K562 (cell line): ENCODE data around the gene LAMB2. TPM values are rescaled to one million over a fixed set of nuclear protein-coding genes. Genes with fewer than 3 reads are reported as not detected.

Experiments
- ATF7 ChIP-seq: fragments of 450-650 bp; IDR thresholded peaks from 2 replicates; pipeline ENCODE4 v1.7.1; 2014; ENCODE audit warnings: mild to moderate bottlenecking, moderate library complexity
- C11orf30 ChIP-seq: fragments of 450-650 bp; IDR thresholded peaks from 2 replicates; pipeline ENCODE4 v1.6.1; 2016; ENCODE audit warnings: low read depth, mild to moderate bottlenecking
- CBFB ChIP-seq: sonication (generic); formaldehyde crosslinking; IDR thresholded peaks from 2 replicates; pipeline ENCODE4 v1.4.0; 2020; ENCODE audit warnings: mild to moderate bottlenecking, missing genetic modification reagents
- EP400 ChIP-seq: fragments of 450-650 bp; IDR thresholded peaks from 2 replicates; pipeline ENCODE4 v1.6.1; 2017; ENCODE audit warnings: antibody characterized with exemption, mild to moderate bottlenecking, moderate library complexity
- FOXA3 ChIP-seq, 2 experiments: fragments of 450-650 bp in 1 of 2; sonication (generic) in 1 of 2; formaldehyde crosslinking; IDR thresholded peaks in 1 of 2; conservative IDR thresholded peaks in 1 of 2; 2 replicates each; pipeline versions ENCODE4 v1.4.0 to v1.8.0; 2020 to 2022; ENCODE audit warnings: mild to moderate bottlenecking in 2 of 2, missing genetic modification reagents in 1 of 2
- JUND ChIP-seq, 2 experiments: IDR thresholded peaks; 2 replicates in 1 of 2; 3 replicates in 1 of 2; pipeline ENCODE4 v1.6.1; 2011; ENCODE audit warnings: borderline replicate concordance in 2 of 2, low read depth in 2 of 2, low read length in 2 of 2, improper control_type of control experiment in 1 of 2, missing biosample characterization in 1 of 2, missing genetic modification characterization in 1 of 2, missing genetic modification reagents in 1 of 2
- KDM1A ChIP-seq, 2 experiments: fragments of 450-650 bp; IDR thresholded peaks; 2 replicates each; pipeline ENCODE4 v1.6.1; 2016; ENCODE audit warnings: mild to moderate bottlenecking in 2 of 2
- KDM5B ChIP-seq: fragments of 200-600 bp; sonication (generic); IDR thresholded peaks from 2 replicates; pipeline ENCODE4 v1.6.1; 2012; ENCODE audit warnings: low read depth, mild to moderate bottlenecking, moderate library complexity, low read length, control low read depth, inconsistent platforms; ENCODE audit not compliant: insufficient replicate concordance
- MEF2D ChIP-seq: conservative IDR thresholded peaks from 2 replicates; pipeline ENCODE4 v1.6.1; 2016; ENCODE audit warnings: low read depth, missing genetic modification characterization, missing compliant biosample characterization
- MTA3 ChIP-seq: fragments of 450-650 bp; formaldehyde crosslinking; IDR thresholded peaks from 2 replicates; pipeline ENCODE4 v1.6.1; 2017; ENCODE audit warnings: mild to moderate bottlenecking, borderline replicate concordance
- POLR2A ChIP-seq: fragments of 450-650 bp; conservative IDR thresholded peaks from 2 replicates; pipeline ENCODE4 v1.6.1; 2016
- polyA plus RNA-seq, 8 experiments: library from polyadenylated mRNA; depleted of rRNA in 4 of 8; stranded (reverse) in 5 of 8; unstranded in 3 of 8; fragments of >200 nt; fragmentation: Nextera tagmentation in 2 of 8; fragmentation: Illumina TruSeq in 1 of 8; extraction: Ambion mirVana in 2 of 8; extraction: Trizol in 1 of 8; gene quantifications; 2 replicates each; pipeline versions ENCODE4 v1.2.1 to v1.2.3, GENCODE V29; 2011 to 2014; ENCODE audit warnings: inconsistent platforms in 1 of 8, missing spikeins in 1 of 8
- total RNA-seq, 7 experiments: library from RNA; depleted of rRNA in 6 of 7; stranded (reverse); fragments of >200 nt in 6 of 7; fragmentation: Illumina TruSeq in 2 of 7; extraction: Trizol in 2 of 7; gene quantifications; 2 replicates each; pipeline versions ENCODE4 v1.2.1 to v1.2.3, GENCODE V29; 2011 to 2021; ENCODE audit warnings: low replicate concordance in 1 of 7
- TF ChIP-seq, protein P1 (sequence below): fragments of 450-650 bp; IDR thresholded peaks from 2 replicates; pipeline ENCODE4 v1.6.1; 2016; ENCODE audit warnings: mild to moderate bottlenecking, moderate library complexity
- TF ChIP-seq, protein P2 (sequence below): fragments of 200-800 bp; sonication (Bioruptor generic); IDR thresholded peaks from 2 replicates; pipeline ENCODE4 v1.6.1; 2017; ENCODE audit warnings: missing genetic modification characterization, missing compliant biosample characterization

The LAMB2 gene
- total and polyA plus RNA-seq, 9 of the 15 experiments (the other 6 are each of a cell fraction or from before 2014, with no cell fraction given): 1.4 to 26.0 (median 16.2) TPM

DNA sequence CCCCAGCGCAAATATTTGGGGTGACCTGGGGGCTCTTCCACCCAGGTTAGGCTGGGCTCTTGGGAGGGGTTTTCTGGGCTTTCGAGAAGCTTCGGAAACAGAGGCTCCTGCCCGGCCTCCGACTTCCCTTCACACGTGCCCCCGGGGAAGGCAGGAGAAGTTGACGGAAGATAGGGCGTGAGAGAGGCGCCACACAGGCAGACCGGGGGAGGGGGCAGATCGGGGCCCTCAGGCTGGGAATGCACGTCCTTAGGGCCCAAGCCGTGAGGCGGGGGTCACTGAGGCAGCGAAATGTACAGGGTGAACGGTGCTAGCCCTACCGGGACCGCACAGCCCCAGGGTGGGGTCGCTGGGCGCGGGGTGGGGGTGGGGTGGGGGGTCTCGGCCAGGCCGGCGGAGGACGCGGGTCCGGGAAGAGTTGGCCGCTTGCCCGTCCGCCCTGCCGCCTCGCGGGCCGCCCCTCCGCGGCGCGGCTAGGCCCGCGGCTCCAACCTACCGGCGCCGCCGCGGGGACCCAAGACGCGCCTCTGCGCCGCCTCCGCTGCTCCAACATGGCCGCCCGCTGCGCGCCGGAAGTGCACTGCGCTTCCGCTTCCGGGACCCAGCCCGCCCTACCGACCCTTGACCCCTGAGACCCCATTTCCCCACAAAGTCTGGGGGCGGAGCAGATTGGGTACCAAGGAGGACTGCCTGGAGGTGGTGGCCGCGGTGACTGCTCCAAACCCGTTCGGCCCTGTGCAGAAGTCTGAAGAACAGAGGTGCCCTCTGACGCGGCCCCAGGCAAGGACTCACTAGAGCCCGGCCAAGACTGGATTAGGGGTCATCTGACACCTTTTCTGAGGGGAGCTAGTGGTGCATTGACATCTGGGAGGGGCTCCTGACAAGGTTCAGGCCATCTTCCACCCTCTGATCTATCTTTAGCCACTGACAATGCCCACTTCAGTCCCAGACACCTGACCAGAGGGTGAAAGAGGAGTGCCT is 33.2 kb upstream of the LAMB2 start, which contains the start of gene CCDC71 (continued):
- TF ChIP-seq, protein P1, sequence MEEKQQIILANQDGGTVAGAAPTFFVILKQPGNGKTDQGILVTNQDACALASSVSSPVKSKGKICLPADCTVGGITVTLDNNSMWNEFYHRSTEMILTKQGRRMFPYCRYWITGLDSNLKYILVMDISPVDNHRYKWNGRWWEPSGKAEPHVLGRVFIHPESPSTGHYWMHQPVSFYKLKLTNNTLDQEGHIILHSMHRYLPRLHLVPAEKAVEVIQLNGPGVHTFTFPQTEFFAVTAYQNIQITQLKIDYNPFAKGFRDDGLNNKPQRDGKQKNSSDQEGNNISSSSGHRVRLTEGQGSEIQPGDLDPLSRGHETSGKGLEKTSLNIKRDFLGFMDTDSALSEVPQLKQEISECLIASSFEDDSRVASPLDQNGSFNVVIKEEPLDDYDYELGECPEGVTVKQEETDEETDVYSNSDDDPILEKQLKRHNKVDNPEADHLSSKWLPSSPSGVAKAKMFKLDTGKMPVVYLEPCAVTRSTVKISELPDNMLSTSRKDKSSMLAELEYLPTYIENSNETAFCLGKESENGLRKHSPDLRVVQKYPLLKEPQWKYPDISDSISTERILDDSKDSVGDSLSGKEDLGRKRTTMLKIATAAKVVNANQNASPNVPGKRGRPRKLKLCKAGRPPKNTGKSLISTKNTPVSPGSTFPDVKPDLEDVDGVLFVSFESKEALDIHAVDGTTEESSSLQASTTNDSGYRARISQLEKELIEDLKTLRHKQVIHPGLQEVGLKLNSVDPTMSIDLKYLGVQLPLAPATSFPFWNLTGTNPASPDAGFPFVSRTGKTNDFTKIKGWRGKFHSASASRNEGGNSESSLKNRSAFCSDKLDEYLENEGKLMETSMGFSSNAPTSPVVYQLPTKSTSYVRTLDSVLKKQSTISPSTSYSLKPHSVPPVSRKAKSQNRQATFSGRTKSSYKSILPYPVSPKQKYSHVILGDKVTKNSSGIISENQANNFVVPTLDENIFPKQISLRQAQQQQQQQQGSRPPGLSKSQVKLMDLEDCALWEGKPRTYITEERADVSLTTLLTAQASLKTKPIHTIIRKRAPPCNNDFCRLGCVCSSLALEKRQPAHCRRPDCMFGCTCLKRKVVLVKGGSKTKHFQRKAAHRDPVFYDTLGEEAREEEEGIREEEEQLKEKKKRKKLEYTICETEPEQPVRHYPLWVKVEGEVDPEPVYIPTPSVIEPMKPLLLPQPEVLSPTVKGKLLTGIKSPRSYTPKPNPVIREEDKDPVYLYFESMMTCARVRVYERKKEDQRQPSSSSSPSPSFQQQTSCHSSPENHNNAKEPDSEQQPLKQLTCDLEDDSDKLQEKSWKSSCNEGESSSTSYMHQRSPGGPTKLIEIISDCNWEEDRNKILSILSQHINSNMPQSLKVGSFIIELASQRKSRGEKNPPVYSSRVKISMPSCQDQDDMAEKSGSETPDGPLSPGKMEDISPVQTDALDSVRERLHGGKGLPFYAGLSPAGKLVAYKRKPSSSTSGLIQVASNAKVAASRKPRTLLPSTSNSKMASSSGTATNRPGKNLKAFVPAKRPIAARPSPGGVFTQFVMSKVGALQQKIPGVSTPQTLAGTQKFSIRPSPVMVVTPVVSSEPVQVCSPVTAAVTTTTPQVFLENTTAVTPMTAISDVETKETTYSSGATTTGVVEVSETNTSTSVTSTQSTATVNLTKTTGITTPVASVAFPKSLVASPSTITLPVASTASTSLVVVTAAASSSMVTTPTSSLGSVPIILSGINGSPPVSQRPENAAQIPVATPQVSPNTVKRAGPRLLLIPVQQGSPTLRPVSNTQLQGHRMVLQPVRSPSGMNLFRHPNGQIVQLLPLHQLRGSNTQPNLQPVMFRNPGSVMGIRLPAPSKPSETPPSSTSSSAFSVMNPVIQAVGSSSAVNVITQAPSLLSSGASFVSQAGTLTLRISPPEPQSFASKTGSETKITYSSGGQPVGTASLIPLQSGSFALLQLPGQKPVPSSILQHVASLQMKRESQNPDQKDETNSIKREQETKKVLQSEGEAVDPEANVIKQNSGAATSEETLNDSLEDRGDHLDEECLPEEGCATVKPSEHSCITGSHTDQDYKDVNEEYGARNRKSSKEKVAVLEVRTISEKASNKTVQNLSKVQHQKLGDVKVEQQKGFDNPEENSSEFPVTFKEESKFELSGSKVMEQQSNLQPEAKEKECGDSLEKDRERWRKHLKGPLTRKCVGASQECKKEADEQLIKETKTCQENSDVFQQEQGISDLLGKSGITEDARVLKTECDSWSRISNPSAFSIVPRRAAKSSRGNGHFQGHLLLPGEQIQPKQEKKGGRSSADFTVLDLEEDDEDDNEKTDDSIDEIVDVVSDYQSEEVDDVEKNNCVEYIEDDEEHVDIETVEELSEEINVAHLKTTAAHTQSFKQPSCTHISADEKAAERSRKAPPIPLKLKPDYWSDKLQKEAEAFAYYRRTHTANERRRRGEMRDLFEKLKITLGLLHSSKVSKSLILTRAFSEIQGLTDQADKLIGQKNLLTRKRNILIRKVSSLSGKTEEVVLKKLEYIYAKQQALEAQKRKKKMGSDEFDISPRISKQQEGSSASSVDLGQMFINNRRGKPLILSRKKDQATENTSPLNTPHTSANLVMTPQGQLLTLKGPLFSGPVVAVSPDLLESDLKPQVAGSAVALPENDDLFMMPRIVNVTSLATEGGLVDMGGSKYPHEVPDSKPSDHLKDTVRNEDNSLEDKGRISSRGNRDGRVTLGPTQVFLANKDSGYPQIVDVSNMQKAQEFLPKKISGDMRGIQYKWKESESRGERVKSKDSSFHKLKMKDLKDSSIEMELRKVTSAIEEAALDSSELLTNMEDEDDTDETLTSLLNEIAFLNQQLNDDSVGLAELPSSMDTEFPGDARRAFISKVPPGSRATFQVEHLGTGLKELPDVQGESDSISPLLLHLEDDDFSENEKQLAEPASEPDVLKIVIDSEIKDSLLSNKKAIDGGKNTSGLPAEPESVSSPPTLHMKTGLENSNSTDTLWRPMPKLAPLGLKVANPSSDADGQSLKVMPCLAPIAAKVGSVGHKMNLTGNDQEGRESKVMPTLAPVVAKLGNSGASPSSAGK: peak; percentile 52; the same call in 1 of the 2 replicates
- 0 out of 2 replicates have a peak, but pooled peaks have one; percentile 12 for TF ChIP-seq ATF7
- TF ChIP-seq POLR2A: peak; percentile 53; the same call in 1 of the 2 replicates
- TF ChIP-seq EP400: peak; percentile 41; the same call in 1 of the 2 replicates
- TF ChIP-seq C11orf30: peak; percentile 49; the same call in 1 of the 2 replicates
- TF ChIP-seq JUND (IDR thresholded peaks at IDR 0.05; ENCODE audit: borderline replicate concordance, low read depth, low read length): 0 out of 2 replicates have a peak, but pooled peaks have one; percentile 9
- no peak for TF ChIP-seq JUND (tag; IDR thresholded peaks at IDR 0.05; ENCODE audit: borderline replicate concordance, low read depth, low read length)
- TF ChIP-seq KDM1A (IDR thresholded peaks at IDR 0.05): peak; percentile 9 to 20; a peak in 1 of 4 replicates
- TF ChIP-seq MTA3: peak; percentile 54
- TF ChIP-seq FOXA3 (CRISPR knock-in tag; conservative IDR thresholded peaks at IDR 0.05 in 1 of 2, IDR thresholded peaks at IDR 0.05 in 1 of 2): peak in 1 of 2 experiments; percentile 52; a peak in 1 of 4 replicates
- TF ChIP-seq KDM5B: no peak
- no peak for TF ChIP-seq CBFB (CRISPR knock-in tag)
- TF ChIP-seq, protein P2, sequence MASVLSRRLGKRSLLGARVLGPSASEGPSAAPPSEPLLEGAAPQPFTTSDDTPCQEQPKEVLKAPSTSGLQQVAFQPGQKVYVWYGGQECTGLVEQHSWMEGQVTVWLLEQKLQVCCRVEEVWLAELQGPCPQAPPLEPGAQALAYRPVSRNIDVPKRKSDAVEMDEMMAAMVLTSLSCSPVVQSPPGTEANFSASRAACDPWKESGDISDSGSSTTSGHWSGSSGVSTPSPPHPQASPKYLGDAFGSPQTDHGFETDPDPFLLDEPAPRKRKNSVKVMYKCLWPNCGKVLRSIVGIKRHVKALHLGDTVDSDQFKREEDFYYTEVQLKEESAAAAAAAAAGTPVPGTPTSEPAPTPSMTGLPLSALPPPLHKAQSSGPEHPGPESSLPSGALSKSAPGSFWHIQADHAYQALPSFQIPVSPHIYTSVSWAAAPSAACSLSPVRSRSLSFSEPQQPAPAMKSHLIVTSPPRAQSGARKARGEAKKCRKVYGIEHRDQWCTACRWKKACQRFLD (CRISPR knock-in tag): peak; percentile 84; the same call in 1 of the 2 replicates
- peak; percentile 67 for TF ChIP-seq MEF2D (tag)
